OCI-LY1 (cell line): Measurements from ENCODE around the gene RBBP4.

Experiments used
- H2AFZ ChIP-seq: fragments of 200-600 bp; sonication (generic), shearing (Covaris generic); 2 replicates; pipeline ENCODE4 v1.6.0; 2014; ENCODE audit warnings: antibody characterized with exemption, mild to moderate bottlenecking, low read length
- H3F3A ChIP-seq: fragments of 200-600 bp; sonication (generic), shearing (Covaris generic); 2 replicates; pipeline ENCODE4 v1.6.0; 2014; ENCODE audit warnings: mild to moderate bottlenecking, antibody characterized with exemption, low read length, moderate library complexity; ENCODE audit not compliant: insufficient read depth
- H3K27ac ChIP-seq: fragments of 200-600 bp; sonication (generic); 2 replicates; pipeline ENCODE4 v1.5.1; 2014; ENCODE audit warnings: low read length, mixed run types, mild to moderate bottlenecking, low read depth; ENCODE audit not compliant: poor library complexity, severe bottlenecking
- H3K27me3 ChIP-seq: fragments of 200-600 bp; sonication (generic); 2 replicates; pipeline ENCODE4 v1.6.0; 2014; ENCODE audit warnings: antibody characterized with exemption, mild to moderate bottlenecking, low read length, moderate library complexity; ENCODE audit not compliant: insufficient read depth
- H3K36me3 ChIP-seq: fragments of 200-600 bp; sonication (generic); 2 replicates; pipeline ENCODE4 v1.6.1; 2014; ENCODE audit warnings: mild to moderate bottlenecking, antibody characterized with exemption, low read length, moderate library complexity, mixed read lengths; ENCODE audit not compliant: insufficient read depth
- H3K4me1 ChIP-seq: fragments of 200-600 bp; sonication (generic); 2 replicates; pipeline ENCODE4 v1.5.1; 2014; ENCODE audit warnings: mild to moderate bottlenecking, low read length, moderate library complexity; ENCODE audit not compliant: insufficient read depth, severe bottlenecking
- H3K4me2 ChIP-seq: fragments of 200-600 bp; sonication (generic), shearing (Covaris generic); 2 replicates; pipeline ENCODE4 v1.6.1; 2014; ENCODE audit warnings: low read length
- H3K4me3 ChIP-seq: fragments of 200-600 bp; sonication (generic); 2 replicates; pipeline ENCODE4 v1.5.1; 2014; ENCODE audit warnings: low read length, low read depth, mild to moderate bottlenecking, mixed read lengths; ENCODE audit not compliant: poor library complexity, severe bottlenecking
- H3K79me2 ChIP-seq: fragments of 200-600 bp; shearing (Covaris generic); 2 replicates; pipeline ENCODE4 v1.6.1; 2016; ENCODE audit warnings: mixed run types, low read length, mixed read lengths; ENCODE audit not compliant: insufficient read depth
- H3K9ac ChIP-seq: fragments of 200-600 bp; sonication (generic), shearing (Covaris generic); 2 replicates; pipeline ENCODE4 v1.6.1; 2014; ENCODE audit warnings: mild to moderate bottlenecking, low read length, mixed read lengths
- H3K9me2 ChIP-seq: fragments of 200-600 bp; sonication (generic), shearing (Covaris generic); 2 replicates; pipeline ENCODE4 v1.6.1; 2014; ENCODE audit warnings: low read depth, mild to moderate bottlenecking, low read length, mixed read lengths
- H3K9me3 ChIP-seq: fragments of 200-600 bp; shearing (Covaris generic); 2 replicates; pipeline ENCODE4 v1.6.1; 2014; ENCODE audit warnings: low read length, mixed read lengths
- H4K20me1 ChIP-seq: fragments of 200-600 bp; sonication (generic), shearing (Covaris generic); 2 replicates; pipeline ENCODE4 v1.6.0; 2016; ENCODE audit warnings: mild to moderate bottlenecking, low read length; ENCODE audit not compliant: insufficient read depth
- EZH2 ChIP-seq: fragments of 200-600 bp; sonication (generic), shearing (Covaris generic); IDR thresholded peaks from 2 replicates; pipeline ENCODE4 v1.8.0; 2017; ENCODE audit warnings: borderline replicate concordance, mixed run types, mild to moderate bottlenecking, antibody characterized with exemption, low read length, moderate library complexity, mixed read lengths
- TF ChIP-seq, protein P1 (sequence below): fragments of 200-600 bp; sonication (generic), shearing (Covaris generic); IDR thresholded peaks from 2 replicates; pipeline ENCODE4 v1.5.1; 2017; ENCODE audit warnings: mild to moderate bottlenecking, antibody characterized with exemption, low read length, moderate library complexity, mixed read lengths

Gene RBBP4

DNA sequence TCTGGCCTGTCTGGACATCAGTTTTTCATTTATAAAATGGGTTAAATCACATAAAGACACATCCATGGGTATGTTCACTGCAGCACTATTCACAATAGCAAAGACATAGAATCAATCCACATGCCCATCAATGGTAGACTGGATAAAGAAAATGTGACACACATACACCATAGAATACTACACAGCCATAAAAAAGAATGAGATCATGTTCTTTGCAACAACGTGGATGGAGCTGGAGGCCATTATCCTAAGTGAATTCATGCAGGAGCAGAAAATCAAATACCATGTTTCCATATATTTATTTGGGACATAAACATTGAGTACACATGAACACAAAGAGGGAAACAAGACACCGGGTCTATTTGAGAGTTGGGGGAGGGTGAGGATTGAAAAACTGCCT is 28.8 kb upstream of the RBBP4 start:
- H3K4me3 ChIP-seq, result no peak overlapping the region
- peaks cover 3% of the 10 kb centered on the region for H3K4me1 ChIP-seq
- H3F3A ChIP-seq, result no peaks in the 10 kb centered on the region
- TF ChIP-seq, protein P1, sequence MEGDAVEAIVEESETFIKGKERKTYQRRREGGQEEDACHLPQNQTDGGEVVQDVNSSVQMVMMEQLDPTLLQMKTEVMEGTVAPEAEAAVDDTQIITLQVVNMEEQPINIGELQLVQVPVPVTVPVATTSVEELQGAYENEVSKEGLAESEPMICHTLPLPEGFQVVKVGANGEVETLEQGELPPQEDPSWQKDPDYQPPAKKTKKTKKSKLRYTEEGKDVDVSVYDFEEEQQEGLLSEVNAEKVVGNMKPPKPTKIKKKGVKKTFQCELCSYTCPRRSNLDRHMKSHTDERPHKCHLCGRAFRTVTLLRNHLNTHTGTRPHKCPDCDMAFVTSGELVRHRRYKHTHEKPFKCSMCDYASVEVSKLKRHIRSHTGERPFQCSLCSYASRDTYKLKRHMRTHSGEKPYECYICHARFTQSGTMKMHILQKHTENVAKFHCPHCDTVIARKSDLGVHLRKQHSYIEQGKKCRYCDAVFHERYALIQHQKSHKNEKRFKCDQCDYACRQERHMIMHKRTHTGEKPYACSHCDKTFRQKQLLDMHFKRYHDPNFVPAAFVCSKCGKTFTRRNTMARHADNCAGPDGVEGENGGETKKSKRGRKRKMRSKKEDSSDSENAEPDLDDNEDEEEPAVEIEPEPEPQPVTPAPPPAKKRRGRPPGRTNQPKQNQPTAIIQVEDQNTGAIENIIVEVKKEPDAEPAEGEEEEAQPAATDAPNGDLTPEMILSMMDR, result no peak
- no peak for TF ChIP-seq EZH2
- H3K9me2 ChIP-seq, result no peaks in the 10 kb centered on the region
- H2AFZ ChIP-seq, result no peak overlapping the region
- H3K27me3 ChIP-seq, result no peaks in the 10 kb centered on the region
- no peak overlapping the region for H3K27ac ChIP-seq
- H3K4me2 ChIP-seq, result no peak overlapping the region
- no peak overlapping the region for H3K9ac ChIP-seq
- peaks cover 39% of the 10 kb centered on the region for H3K36me3 ChIP-seq
- no peaks in the 10 kb centered on the region for H3K79me2 ChIP-seq
- H4K20me1 ChIP-seq, result no peaks in the 10 kb centered on the region
- H3K9me3 ChIP-seq, result no peaks in the 10 kb centered on the region

DNA sequence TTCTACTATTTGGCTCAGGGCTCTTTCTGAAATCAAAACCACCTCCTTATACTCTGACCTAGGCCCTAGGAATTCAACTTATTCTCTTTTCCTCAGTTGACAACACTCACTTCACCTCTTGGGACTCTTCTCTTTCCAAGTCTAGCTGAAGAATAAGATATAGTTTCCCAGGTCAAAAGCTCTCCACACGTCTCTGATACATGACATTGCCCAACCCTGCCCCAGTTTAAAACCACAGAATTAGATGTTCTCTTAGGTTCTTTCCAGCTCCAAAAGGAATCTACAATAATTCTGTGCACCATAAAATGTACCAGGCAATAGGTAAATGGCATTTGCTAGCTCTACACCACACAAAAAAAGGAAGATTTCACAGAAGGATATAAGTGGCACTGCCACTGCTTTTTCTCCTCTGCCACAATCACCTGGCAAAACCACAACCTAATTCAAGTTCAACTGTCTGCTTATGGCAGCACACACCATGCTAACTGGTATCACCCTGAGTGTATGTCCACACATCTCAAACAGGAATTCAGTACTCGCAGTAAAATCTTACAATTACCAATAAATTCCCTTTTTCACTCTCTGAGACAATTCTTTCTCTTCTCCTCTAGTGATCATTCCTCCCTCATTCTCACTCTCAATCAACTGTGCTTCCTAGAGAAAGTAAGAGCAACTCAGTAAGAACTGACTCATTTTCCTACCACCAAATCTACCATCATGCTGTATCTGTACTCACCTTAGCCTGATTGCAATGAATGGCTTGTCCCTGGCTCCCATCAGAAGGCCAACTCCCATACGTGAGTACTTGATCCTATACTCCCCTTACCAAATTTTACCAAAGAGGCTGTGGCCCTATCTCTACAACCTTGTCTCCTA is 28.0 kb upstream of the RBBP4 start:
- no peak overlapping the region for H3K4me2 ChIP-seq

DNA sequence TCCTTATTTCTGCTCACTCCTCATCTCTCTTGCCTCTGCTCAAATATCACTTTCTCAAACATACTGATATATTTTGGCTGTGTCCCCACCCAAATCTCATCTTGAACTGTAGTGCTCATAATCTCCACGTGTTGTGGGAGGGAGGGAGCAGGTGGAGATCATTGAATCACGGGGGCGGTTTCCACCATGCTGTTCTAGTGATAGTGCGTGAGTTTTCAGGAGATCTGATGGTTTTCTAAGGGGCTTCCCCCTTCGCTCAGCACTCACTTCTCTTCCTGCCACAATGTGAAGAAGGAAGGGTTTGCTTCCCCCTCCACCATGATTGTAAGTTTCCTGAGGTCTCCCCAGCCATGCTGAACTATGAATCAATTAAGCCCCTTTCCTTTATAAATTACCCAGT is 27.2 kb upstream of the RBBP4 start:
- no peaks in the 10 kb centered on the region for H3F3A ChIP-seq
- no peaks in the 10 kb centered on the region for H4K20me1 ChIP-seq
- TF ChIP-seq EZH2, result no peak
- TF ChIP-seq, protein P1, result no peak
- H3K79me2 ChIP-seq, result no peaks in the 10 kb centered on the region
- H3K9me3 ChIP-seq, result no peaks in the 10 kb centered on the region
- H3K27me3 ChIP-seq, result no peaks in the 10 kb centered on the region
- peaks cover 19% of the 10 kb centered on the region for H3K4me1 ChIP-seq
- H3K27ac ChIP-seq, result no peak overlapping the region
- no peak overlapping the region for H2AFZ ChIP-seq
- no peak overlapping the region for H3K4me2 ChIP-seq
- H3K36me3 ChIP-seq, result peaks cover 43% of the 10 kb centered on the region
- no peak overlapping the region for H3K9ac ChIP-seq
- H3K4me3 ChIP-seq, result no peak overlapping the region
- no peaks in the 10 kb centered on the region for H3K9me2 ChIP-seq

More for the DNA sequence above, 28.0 kb upstream of the RBBP4 start:
- peaks cover 41% of the 10 kb centered on the region for H3K36me3 ChIP-seq
- H3K4me1 ChIP-seq, result peaks cover 12% of the 10 kb centered on the region
- no peak overlapping the region for H3K4me3 ChIP-seq
- no peak overlapping the region for H3K27ac ChIP-seq
- H3F3A ChIP-seq, result no peaks in the 10 kb centered on the region
- no peak for TF ChIP-seq EZH2
- TF ChIP-seq, protein P1, result no peak
- H4K20me1 ChIP-seq, result no peaks in the 10 kb centered on the region
- H3K27me3 ChIP-seq, result no peaks in the 10 kb centered on the region
- no peaks in the 10 kb centered on the region for H3K9me3 ChIP-seq
- no peaks in the 10 kb centered on the region for H3K9me2 ChIP-seq
- no peak overlapping the region for H3K9ac ChIP-seq
- no peaks in the 10 kb centered on the region for H3K79me2 ChIP-seq
- H2AFZ ChIP-seq, result no peak overlapping the region
